A673 (cell line): ENCODE results near the gene CEACAM16. TPM values are rescaled to one million over a fixed set of nuclear protein-coding genes. Genes with fewer than 3 reads are reported as not detected.
"Not testable (repeated sequence)": the region's sequence is repeated elsewhere in the genome, so short reads cannot be mapped to it uniquely, and the experiment has no call there.

Experiments used
- BruUV-seq: library from RNA; stranded (reverse); fragments of 400-500 nt; replicated peaks from 2 replicates; lab custom pipeline; 2021; lab: Mats Ljungman, UMichigan
- CTCF ChIA-PET: fragments of 300-600 bp; sonication (Branson Sonifier 250); formaldehyde crosslinking; loops from one replicate; lab custom pipeline; 2022; ENCODE audit warnings: antibody characterized with exemption; lab: Charles Lee
- POLR2A ChIA-PET: fragments of 300-600 bp; sonication (Branson Sonifier 250); formaldehyde crosslinking; loops from one replicate; lab custom pipeline; 2022; ENCODE audit warnings: antibody characterized with exemption; ENCODE audit not compliant: low non-redundant PET; lab: Charles Lee
- DNase-seq: peaks from one replicate; pipeline ENCODE4 v3.0.0-alpha.2; 2015; ENCODE audit warnings: low spot score
- H3K27ac ChIP-seq: fragments of 200-600 bp; sonication (generic); 2 replicates; pipeline ENCODE4 v1.5.1; 2016; ENCODE audit warnings: mixed run types, low read depth, mild to moderate bottlenecking, mixed read lengths, antibody characterized with exemption, low read length; ENCODE audit not compliant: poor library complexity, severe bottlenecking
- H3K27me3 ChIP-seq: fragments of 200-600 bp; sonication (generic); replicated peaks from 2 replicates; pipeline ENCODE4 v1.6.1; 2017; ENCODE audit warnings: mixed run types, low read depth, mild to moderate bottlenecking, mixed read lengths, antibody characterized with exemption, low read length; ENCODE audit not compliant: insufficient read depth, poor library complexity
- H3K36me3 ChIP-seq: fragments of 200-600 bp; sonication (generic); 2 replicates; pipeline ENCODE4 v1.6.1; 2016; ENCODE audit warnings: mixed run types, mild to moderate bottlenecking, mixed read lengths, antibody characterized with exemption, low read length; ENCODE audit not compliant: insufficient read depth, poor library complexity, severe bottlenecking
- H3K4me1 ChIP-seq: fragments of 200-600 bp; sonication (generic); 2 replicates; pipeline ENCODE4 v1.6.1; 2017; ENCODE audit warnings: mixed run types, mild to moderate bottlenecking, mixed read lengths, antibody characterized with exemption, low read length; ENCODE audit not compliant: insufficient read depth, poor library complexity, severe bottlenecking
- H3K4me3 ChIP-seq: fragments of 200-600 bp; sonication (generic); 2 replicates; pipeline ENCODE4 v1.5.1; 2016; ENCODE audit warnings: low read depth, mixed run types, mild to moderate bottlenecking, mixed read lengths, low read length; ENCODE audit not compliant: poor library complexity, severe bottlenecking
- H3K9me3 ChIP-seq: fragments of 200-600 bp; sonication (generic); 2 replicates; pipeline ENCODE4 v1.6.1; 2016; ENCODE audit warnings: mixed run types, low read depth, mild to moderate bottlenecking, mixed read lengths, antibody characterized with exemption, low read length; ENCODE audit not compliant: poor library complexity, severe bottlenecking
- CTCF ChIP-seq: fragments of 300-800, 200-600 bp; sonication (generic); conservative IDR thresholded peaks from 2 replicates; pipeline ENCODE4 v1.5.1; 2017; ENCODE audit warnings: low read depth, mild to moderate bottlenecking, antibody characterized with exemption, low read length, moderate library complexity, mixed read lengths
- EZH2 ChIP-seq: fragments of 200-600 bp; sonication (generic); IDR thresholded peaks from 2 replicates; pipeline ENCODE4 v1.6.1; 2017; ENCODE audit warnings: borderline replicate concordance, low read depth, mild to moderate bottlenecking, mixed read lengths, antibody characterized with exemption, low read length; ENCODE audit not compliant: poor library complexity, severe bottlenecking
- intact Hi-C: fragments of 100-400 bp; cut with micrococcal nuclease; formaldehyde crosslinking; loops from one replicate; pipeline ENCODE4 v1.10.0; 2022; ENCODE audit not compliant: unreplicated experiment
- total RNA-seq: library from RNA; stranded (reverse); gene quantifications from 2 replicates; pipeline ENCODE4 v1.2.3, GENCODE V29; 2021

Gene CEACAM16
- total RNA-seq, 1 experiment from 2014 or later = not detected

- no peak for TF ChIP-seq EZH2
- no peak for TF ChIP-seq CTCF
- H3K4me3 ChIP-seq = no peak overlapping the region
- no peaks in the 10 kb centered on the region for H3K27me3 ChIP-seq
- ChIA-PET CTCF (interaction anchor here (0.5 kb wide), 1 partner anchor 38 kb away, joined by 3 read pairs; no protein-coding TSS in a partner anchor), POLR2A (no interaction called here)
- H3K9me3 ChIP-seq = no peaks in the 10 kb centered on the region
- DNase-seq = no peak
- H3K4me1 ChIP-seq = no peaks in the 10 kb centered on the region
- intact Hi-C loops = no loop called here
- no peak overlapping the region for H3K27ac ChIP-seq
- no TSS peak for BruUV-seq
- no peaks in the 10 kb centered on the region for H3K36me3 ChIP-seq
Measured at GRCh38 chr19:44708940-44709339, 10.0 kb downstream of the CEACAM16 start.

- not testable (repeated sequence) for H3K27me3 ChIP-seq
Measured at GRCh38 chr19:44709434-44710266, 10.7 kb downstream of the CEACAM16 start.

GRCh38 chr19:44710483-44710882 lies 11.5 kb downstream of the CEACAM16 start:
- Histone ChIP-seq H3K27ac (no peak overlapping the region), H3K27me3 (no peaks in the 10 kb centered on the region), H3K4me1 (no peaks in the 10 kb centered on the region), H3K9me3 (no peaks in the 10 kb centered on the region), H3K36me3 (no peaks in the 10 kb centered on the region), H3K4me3 (no peak overlapping the region)
- no peak for DNase-seq
- no TSS peak for BruUV-seq
- TF ChIP-seq CTCF (no peak), EZH2 (no peak)
- intact Hi-C loops = no loop called here
- POLR2A ChIA-PET = no interaction called here
- CTCF ChIA-PET = no interaction called here

More at GRCh38 chr19:44709434-44710266, 10.7 kb downstream of the CEACAM16 start:
- H3K4me1 ChIP-seq, CTCF ChIA-PET, H3K36me3 ChIP-seq, H3K4me3 ChIP-seq, BruUV-seq, POLR2A ChIA-PET, intact Hi-C loops, DNase-seq, H3K9me3 ChIP-seq, H3K27ac ChIP-seq: not testable (repeated sequence)
